Spinal cord (tissue), 10 donors: ENCODE data around the gene A2M. TPM values are rescaled to one million over a fixed set of nuclear protein-coding genes. Genes with fewer than 3 reads are reported as not detected.

Source experiments
- DNase-seq, 6 donors: peaks; one replicate each; pipeline versions ENCODE4 v3.0.0 to v3.0.0-alpha.2; 2013 to 2015; ENCODE audit warnings: low spot score in 6 of 6, low read depth in 4 of 6
- H3K27ac ChIP-seq: one replicate; pipeline ENCODE4 v1.5.1; 2013; ENCODE audit warnings: low read depth, low read length, control low read depth
- H3K27me3 ChIP-seq: one replicate; pipeline ENCODE4 v1.6.1; 2013; ENCODE audit warnings: low read length; ENCODE audit not compliant: control insufficient read depth, insufficient read depth
- H3K36me3 ChIP-seq: one replicate; pipeline ENCODE4 v1.6.1; 2013; ENCODE audit warnings: low read length; ENCODE audit not compliant: control insufficient read depth, insufficient read depth
- H3K4me1 ChIP-seq: one replicate; pipeline ENCODE4 v1.6.1; 2013; ENCODE audit warnings: low read length; ENCODE audit not compliant: control insufficient read depth, insufficient read depth
- H3K4me3 ChIP-seq: one replicate; pipeline ENCODE4 v1.5.1; 2013; ENCODE audit warnings: low read depth, low read length, control low read depth
- H3K9me3 ChIP-seq: one replicate; pipeline ENCODE4 v1.6.1; 2013; ENCODE audit warnings: low read length; ENCODE audit not compliant: control insufficient read depth, insufficient read depth
- WGBS: methylation state at CpG from one replicate; pipeline ENCODE4 v1.1.5; 2013; ENCODE audit warnings: missing lambda C conversion rate; ENCODE audit not compliant: insufficient coverage; 5-methylcytosine and 5-hydroxymethylcytosine counted together
- polyA plus RNA-seq, 2 donors: library from polyadenylated mRNA; unstranded; fragments of 120-200 nt; gene quantifications; one replicate each; pipeline ENCODE4 v1.2.1, GENCODE V29; 2013; ENCODE audit not compliant: insufficient read length in 2 of 2
- total RNA-seq, 2 donors: library from RNA; depleted of rRNA in 1 of 2; stranded (reverse); fragments of 120-200 nt in 1 of 2; fragments of >200 nt in 1 of 2; gene quantifications; one replicate each; pipeline versions ENCODE4 v1.2.3 to v1.2.4, GENCODE V29; 2013 to 2014
- donor health status: healthy.

A2M gene
- total and polyA plus RNA-seq, 4 donors: 175 to 263 (median 198) TPM

DNA sequence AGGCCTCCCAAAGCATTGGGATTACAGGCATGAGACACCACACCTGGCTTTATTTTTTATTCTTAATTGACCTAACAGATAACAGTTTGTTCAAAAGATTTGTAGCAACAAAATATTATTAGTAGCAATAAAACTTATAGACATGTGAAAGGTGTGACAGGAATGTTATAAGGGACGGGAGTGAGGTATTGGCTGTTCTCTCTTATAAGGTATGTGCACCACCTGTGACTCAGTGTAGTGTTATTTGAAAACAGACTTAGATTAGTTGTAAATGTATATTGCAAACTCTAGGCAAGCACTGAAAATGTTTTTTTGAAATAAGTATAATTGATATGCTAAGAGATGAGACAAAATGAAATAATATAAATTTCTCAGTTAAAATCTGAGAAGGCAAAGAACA lies 68.6 kb downstream of the A2M start:
- no peaks in the 10 kb centered on the region for H3K9me3 ChIP-seq
- no peak overlapping the region for H3K4me3 ChIP-seq
- no peaks in the 10 kb centered on the region for H3K27me3 ChIP-seq
- no peaks in the 10 kb centered on the region for H3K36me3 ChIP-seq
- no peaks in the 10 kb centered on the region for H3K4me1 ChIP-seq
- 83% methylated on average over 1 of the region's 1 CpG for WGBS
- DNase-seq: no peak
- H3K27ac ChIP-seq: no peak overlapping the region

GRCh38 chr12:9043766-9044165 lies 72.0 kb downstream of the A2M start:
- Histone ChIP-seq H3K36me3 (no peaks in the 10 kb centered on the region), H3K4me1 (no peaks in the 10 kb centered on the region), H3K27ac (no peak overlapping the region), H3K27me3 (no peaks in the 10 kb centered on the region), H3K4me3 (no peak overlapping the region), H3K9me3 (no peaks in the 10 kb centered on the region)
- WGBS: 64% methylated on average over 2 of the region's 2 CpGs
- no peak for DNase-seq

GRCh38 chr12:9041321-9041720 lies 74.4 kb downstream of the A2M start:
- WGBS: no CpG with 5 or more reads among the region's 1 CpG
- DNase-seq: no peak
- no peak overlapping the region for H3K4me3 ChIP-seq

DNA sequence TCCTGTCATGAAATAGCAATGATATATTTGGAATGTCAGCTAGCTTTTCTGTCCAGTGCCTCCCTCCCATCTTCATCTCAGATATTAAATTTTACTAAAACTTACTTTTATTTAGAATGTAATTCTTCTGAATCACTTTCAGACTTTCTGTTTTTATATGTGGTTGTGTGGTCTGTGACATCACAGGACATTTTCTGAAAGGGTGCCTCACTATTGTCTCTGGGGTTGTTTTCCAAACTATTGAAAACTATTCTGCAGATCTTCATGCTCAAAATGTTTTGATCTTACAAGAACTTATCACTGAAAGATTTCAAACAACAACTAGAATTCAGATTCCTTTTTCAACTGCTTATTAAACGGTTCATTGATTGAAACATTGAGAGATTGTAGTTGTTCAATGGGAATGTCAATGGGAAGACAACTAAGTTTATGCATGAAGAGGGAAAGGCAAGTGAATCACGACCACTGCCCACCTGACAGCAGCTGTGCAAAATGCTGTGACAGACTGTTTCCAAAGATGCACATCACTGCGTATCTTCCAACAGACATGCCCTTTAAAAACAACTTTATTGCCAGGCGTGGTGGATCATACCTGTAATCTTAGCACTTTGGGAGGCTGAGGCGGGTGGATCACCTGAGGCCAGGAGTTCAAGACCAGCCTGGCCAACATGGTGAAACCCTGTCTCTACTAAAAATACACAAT lies 75.1 kb downstream of the A2M start:
- H3K27ac ChIP-seq: no peak overlapping the region
- no peaks in the 10 kb centered on the region for H3K27me3 ChIP-seq
- no peaks in the 10 kb centered on the region for H3K36me3 ChIP-seq
- H3K4me3 ChIP-seq: no peak overlapping the region
- no peaks in the 10 kb centered on the region for H3K4me1 ChIP-seq
- H3K9me3 ChIP-seq: no peaks in the 10 kb centered on the region
- no peak for DNase-seq
- 100% methylated on average over 2 of the region's 5 CpGs for WGBS

More at GRCh38 chr12:9041321-9041720, 74.4 kb downstream of the A2M start:
- no peaks in the 10 kb centered on the region for H3K9me3 ChIP-seq
- H3K4me1 ChIP-seq: no peaks in the 10 kb centered on the region
- H3K27me3 ChIP-seq: no peaks in the 10 kb centered on the region
- H3K36me3 ChIP-seq: no peaks in the 10 kb centered on the region
- no peak overlapping the region for H3K27ac ChIP-seq

DNA sequence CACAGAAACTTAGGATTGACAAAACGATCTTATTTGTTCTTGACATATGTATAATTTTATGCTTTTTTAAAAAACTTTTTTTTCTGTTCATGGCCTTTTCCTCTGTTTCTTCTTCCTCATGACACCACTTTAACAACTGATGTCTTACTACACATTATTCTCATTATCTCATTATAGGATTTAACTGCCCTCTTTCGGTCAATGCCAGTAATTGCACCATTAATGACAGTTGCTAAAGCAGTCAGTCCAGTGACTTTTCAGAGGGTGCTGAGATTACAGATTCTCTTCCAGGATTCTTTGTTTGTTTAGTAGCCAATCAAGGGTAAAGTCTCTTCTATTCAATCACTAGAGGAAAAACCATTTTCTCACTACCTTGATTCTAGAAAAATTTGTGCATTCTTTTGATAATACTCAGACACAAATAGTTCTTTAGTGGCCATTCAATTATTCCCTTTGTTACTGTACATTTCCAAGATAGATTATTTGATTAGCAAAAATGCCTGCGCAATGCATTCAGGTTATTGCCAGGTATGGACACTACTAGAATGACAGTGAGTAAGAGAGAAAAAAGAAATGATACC lies 76.2 kb downstream of the A2M start:
- no peaks in the 10 kb centered on the region for H3K4me1 ChIP-seq
- no peak overlapping the region for H3K27ac ChIP-seq
- H3K36me3 ChIP-seq: no peaks in the 10 kb centered on the region
- no peaks in the 10 kb centered on the region for H3K9me3 ChIP-seq
- H3K27me3 ChIP-seq: no peaks in the 10 kb centered on the region
- peak in 4 of 6 donors; percentile 20 to 84 (median 48) for DNase-seq
- no CpG with 5 or more reads among the region's 3 CpGs for WGBS
- no peak overlapping the region for H3K4me3 ChIP-seq

- no peak overlapping the region for H3K4me3 ChIP-seq
- no peak for DNase-seq
- no peaks in the 10 kb centered on the region for H3K27me3 ChIP-seq
- no peak overlapping the region for H3K27ac ChIP-seq
- no peaks in the 10 kb centered on the region for H3K4me1 ChIP-seq
- no peaks in the 10 kb centered on the region for H3K9me3 ChIP-seq
- H3K36me3 ChIP-seq: no peaks in the 10 kb centered on the region
- WGBS: no CpG with 5 or more reads among the region's 3 CpGs
Observed at GRCh38 chr12:9037431-9037830, 78.3 kb downstream of the A2M start.

DNA sequence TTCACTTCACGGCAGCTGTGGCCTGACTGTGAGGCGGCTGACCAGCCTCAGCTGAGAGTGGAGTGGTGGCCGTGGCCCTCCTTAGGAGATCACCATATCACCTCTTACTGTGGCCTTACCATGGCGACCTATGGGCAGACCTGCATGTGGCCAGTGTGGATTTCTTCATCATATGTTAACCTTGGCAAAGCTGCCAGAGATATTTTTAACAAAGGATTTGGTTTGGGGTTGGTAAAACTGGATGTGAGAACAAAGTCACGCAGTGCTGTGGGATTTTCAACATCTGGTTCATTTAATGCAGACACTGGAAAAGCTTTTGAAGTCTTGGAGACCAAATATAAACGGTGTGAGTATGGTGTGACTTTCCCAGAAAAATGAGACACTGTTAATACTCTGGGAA lies 79.5 kb downstream of the A2M start:
- no peaks in the 10 kb centered on the region for H3K4me1 ChIP-seq
- H3K36me3 ChIP-seq: no peaks in the 10 kb centered on the region
- no peaks in the 10 kb centered on the region for H3K9me3 ChIP-seq
- H3K4me3 ChIP-seq: no peak overlapping the region
- DNase-seq: no peak
- 95% methylated on average over 4 of the region's 6 CpGs for WGBS
- H3K27ac ChIP-seq: no peak overlapping the region
- H3K27me3 ChIP-seq: no peaks in the 10 kb centered on the region

- no peak for DNase-seq
- no peaks in the 10 kb centered on the region for H3K9me3 ChIP-seq
- H3K27me3 ChIP-seq: no peaks in the 10 kb centered on the region
- no peak overlapping the region for H3K27ac ChIP-seq
- no peaks in the 10 kb centered on the region for H3K36me3 ChIP-seq
- WGBS: 100% methylated on average over 1 of the region's 6 CpGs
- no peaks in the 10 kb centered on the region for H3K4me1 ChIP-seq
- H3K4me3 ChIP-seq: no peak overlapping the region
Observed at GRCh38 chr12:9034095-9034494, 81.6 kb downstream of the A2M start.

GRCh38 chr12:9033265-9033887 lies 82.3 kb downstream of the A2M start:
- no peak overlapping the region for H3K4me3 ChIP-seq
- H3K27ac ChIP-seq: no peak overlapping the region
- no peaks in the 10 kb centered on the region for H3K4me1 ChIP-seq
- no peaks in the 10 kb centered on the region for H3K36me3 ChIP-seq
- no peaks in the 10 kb centered on the region for H3K27me3 ChIP-seq
- 100% methylated on average over 1 of the region's 2 CpGs for WGBS
- no peaks in the 10 kb centered on the region for H3K9me3 ChIP-seq
- DNase-seq: no peak
